IPS DF 6.9 (cell line): ENCODE measurements around the gene ZNF518B.
"Not testable (repeated sequence)": the region's sequence is repeated elsewhere in the genome, so short reads cannot be mapped to it uniquely, and the experiment has no call there.

Experiments used
- DNase-seq: peaks from one replicate; pipeline ENCODE4 v3.0.0-alpha.2; 2013; ENCODE audit warnings: low read depth, low spot score
- H3K27ac ChIP-seq: one replicate; pipeline ENCODE4 v1.5.1; 2013; ENCODE audit warnings: low read length, control low read depth
- H3K27me3 ChIP-seq: 2 replicates; pipeline ENCODE4 v1.6.1; 2013; ENCODE audit warnings: mild to moderate bottlenecking, low read length; ENCODE audit not compliant: control insufficient read depth, insufficient read depth
- H3K36me3 ChIP-seq: 2 replicates; pipeline ENCODE4 v1.6.1; 2013; ENCODE audit warnings: low read length; ENCODE audit not compliant: control insufficient read depth, insufficient read depth
- H3K4me1 ChIP-seq: 2 replicates; pipeline ENCODE4 v1.6.1; 2013; ENCODE audit warnings: low read length; ENCODE audit not compliant: control insufficient read depth, insufficient read depth
- H3K4me3 ChIP-seq: 2 replicates; pipeline ENCODE4 v1.5.1; 2013; ENCODE audit warnings: mild to moderate bottlenecking, low read length
- H3K9me3 ChIP-seq: 2 replicates; pipeline ENCODE4 v1.6.1; 2013; ENCODE audit warnings: low read length, inconsistent platforms; ENCODE audit not compliant: control insufficient read depth, insufficient read depth
- WGBS: extraction: QIAGEN DNeasy Blood & Tissue Kit; methylation state at CpG from one replicate; pipeline ENCODE4 v1.1.7; 2013; ENCODE audit warnings: mixed read lengths, missing lambda C conversion rate; ENCODE audit not compliant: insufficient read length, insufficient coverage; 5-methylcytosine and 5-hydroxymethylcytosine counted together

Gene ZNF518B

DNA sequence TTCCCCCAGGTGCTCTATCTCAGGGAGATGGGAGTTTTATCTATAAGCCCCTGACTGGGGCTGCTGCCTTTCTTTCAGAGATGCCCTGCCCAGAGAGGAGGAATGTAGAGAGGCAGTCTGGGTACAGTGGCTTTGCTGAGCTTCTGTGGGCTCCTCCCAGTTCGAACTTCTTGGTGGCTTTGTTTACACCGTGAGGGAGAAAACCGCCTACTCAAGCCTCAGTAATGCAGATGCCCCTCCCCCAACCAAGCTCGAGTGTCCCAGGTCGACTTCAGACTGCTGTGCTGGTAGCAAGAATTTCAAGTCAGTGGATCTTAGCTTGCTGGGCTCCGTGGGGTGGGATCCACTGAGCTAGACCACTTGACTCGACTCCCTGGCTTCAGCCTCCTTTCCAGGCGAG, 29.5 kb downstream of the ZNF518B start:
- H3K27ac ChIP-seq, H3K36me3 ChIP-seq, H3K4me1 ChIP-seq, H3K9me3 ChIP-seq, H3K27me3 ChIP-seq, DNase-seq, H3K4me3 ChIP-seq: not testable (repeated sequence)
- WGBS = no CpG with 5 or more reads among the region's 8 CpGs

DNA sequence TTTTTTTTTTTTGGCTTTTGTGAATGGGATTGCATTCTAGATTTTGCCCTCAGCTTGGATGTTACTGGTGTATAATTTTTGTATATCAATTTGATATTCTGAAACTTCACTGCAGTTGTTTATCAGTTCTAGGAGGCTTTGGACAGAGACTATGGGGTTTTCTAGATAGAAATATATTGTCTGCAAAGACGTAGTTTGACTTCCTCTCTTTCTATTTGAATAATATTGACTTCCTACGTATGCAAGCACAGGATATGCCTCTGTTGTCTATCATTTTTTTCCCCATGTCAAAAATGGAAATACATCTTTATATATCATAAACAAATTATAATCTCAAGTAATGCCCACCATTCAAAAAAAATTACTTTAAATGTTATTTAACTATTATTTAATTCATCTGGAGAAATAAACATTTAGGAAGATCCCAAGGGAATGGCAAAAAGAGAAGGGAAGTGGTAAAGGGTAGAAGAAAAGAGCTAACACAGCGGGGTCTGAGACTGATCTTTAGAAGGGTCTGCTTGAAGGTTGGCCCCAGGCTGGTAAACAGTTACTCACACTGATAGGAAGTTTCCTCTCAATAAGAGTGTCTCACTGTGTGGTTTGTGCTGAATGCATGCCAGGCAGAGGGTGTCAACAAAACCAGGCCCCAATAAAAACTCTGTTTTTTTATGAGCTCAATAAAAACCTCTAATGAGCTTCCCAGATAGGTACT, 35.7 kb downstream of the ZNF518B start:
- no peak overlapping the region for H3K4me3 ChIP-seq
- H3K27ac ChIP-seq = no peak overlapping the region
- no peaks in the 10 kb centered on the region for H3K4me1 ChIP-seq
- WGBS = no CpG with 5 or more reads among the region's 3 CpGs
- DNase-seq = no peak
- H3K9me3 ChIP-seq = no peaks in the 10 kb centered on the region
- no peaks in the 10 kb centered on the region for H3K27me3 ChIP-seq
- H3K36me3 ChIP-seq = no peaks in the 10 kb centered on the region

DNA sequence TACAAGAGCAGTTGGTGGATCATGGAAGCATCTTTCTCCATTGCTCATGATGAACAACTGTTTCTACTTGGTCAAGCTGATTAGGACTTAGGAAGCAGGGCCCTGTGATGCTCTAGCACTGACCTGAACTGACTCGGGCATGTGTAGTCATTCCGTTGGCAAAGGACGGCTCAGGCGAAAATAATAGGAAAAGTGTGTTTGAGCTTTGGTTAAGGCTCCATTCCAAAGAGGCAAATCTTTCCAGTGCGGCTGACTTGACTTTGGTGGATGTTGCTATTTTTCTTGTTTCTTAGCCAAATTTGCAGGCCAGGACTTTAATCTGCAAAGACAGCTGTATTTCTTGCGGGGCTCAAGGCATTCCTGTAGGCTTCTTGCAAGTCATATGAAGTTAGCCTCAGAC, 39.5 kb downstream of the ZNF518B start:
- no peak for DNase-seq
- Histone ChIP-seq H3K4me1 (no peaks in the 10 kb centered on the region), H3K4me3 (no peak overlapping the region), H3K9me3 (no peaks in the 10 kb centered on the region), H3K36me3 (no peaks in the 10 kb centered on the region), H3K27me3 (no peaks in the 10 kb centered on the region), H3K27ac (no peak overlapping the region)
- WGBS = no CpG with 5 or more reads among the region's 6 CpGs

DNA sequence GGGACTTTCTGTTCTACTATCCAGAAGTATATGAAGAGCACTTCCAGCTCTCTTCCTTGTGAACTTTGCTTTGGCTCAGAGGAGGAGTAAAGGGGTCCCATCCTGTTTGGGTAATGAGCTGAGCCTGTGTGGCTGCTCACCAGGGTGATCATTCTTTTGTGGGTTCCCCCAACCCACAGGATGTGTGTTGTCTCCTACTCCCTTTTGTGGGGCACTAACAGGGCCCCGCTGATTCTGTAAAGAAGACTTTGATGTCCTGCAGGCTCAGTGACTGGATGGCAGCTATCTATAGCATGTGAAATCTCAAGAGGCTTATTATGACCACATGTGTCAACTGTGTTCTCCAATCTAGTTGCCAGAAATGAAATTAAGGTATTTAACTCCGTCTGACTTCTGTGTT, 40.8 kb downstream of the ZNF518B start:
- no peaks in the 10 kb centered on the region for H3K9me3 ChIP-seq
- no peak overlapping the region for H3K27ac ChIP-seq
- H3K4me1 ChIP-seq = no peaks in the 10 kb centered on the region
- DNase-seq = no peak
- H3K36me3 ChIP-seq = no peaks in the 10 kb centered on the region
- no peak overlapping the region for H3K4me3 ChIP-seq
- no CpG with 5 or more reads among the region's 2 CpGs for WGBS
- no peaks in the 10 kb centered on the region for H3K27me3 ChIP-seq

DNA sequence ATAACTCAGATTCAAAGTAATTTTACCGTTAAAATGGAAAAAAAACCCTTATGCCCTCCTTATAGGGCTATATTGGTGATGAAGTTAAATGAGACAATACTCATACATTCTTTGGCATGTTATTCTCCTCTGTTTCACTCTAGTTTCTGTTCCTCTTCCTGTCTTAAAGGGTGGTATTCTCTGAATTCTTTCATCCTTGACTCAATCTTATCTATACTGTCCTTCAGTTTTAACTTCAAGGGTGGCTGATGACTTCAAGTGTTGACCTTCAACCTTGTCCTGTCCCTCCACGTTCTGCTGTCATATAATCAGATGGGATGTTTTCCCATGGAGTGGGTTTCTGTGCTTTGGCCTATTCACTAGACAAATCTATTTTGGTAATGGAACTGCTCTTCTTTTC, 44.0 kb downstream of the ZNF518B start:
- no CpG with 5 or more reads among the region's 2 CpGs for WGBS

DNA sequence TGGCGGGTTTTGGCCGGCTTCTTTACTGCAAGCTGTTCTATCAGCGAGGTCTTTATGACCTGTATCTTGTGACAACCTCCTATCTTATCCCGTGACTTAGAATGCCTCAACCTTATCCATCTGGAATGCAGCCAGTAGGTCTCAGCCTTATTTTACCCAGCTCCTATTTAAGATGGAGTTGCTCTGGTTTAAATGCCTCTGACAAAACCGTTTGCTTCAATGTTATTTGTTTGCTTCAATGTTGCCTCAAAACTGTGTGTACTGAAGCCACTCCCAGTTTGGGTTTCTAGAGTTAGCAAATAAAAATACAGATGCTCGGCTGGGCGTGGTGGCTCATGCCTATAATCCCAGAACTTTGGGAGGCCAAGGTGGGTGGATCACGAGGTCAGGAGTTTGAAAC, 51.6 kb downstream of the ZNF518B start:
- WGBS = no CpG with 5 or more reads among the region's 8 CpGs
- H3K4me3 ChIP-seq = no peak overlapping the region
- H3K9me3 ChIP-seq = no peaks in the 10 kb centered on the region
- no peak for DNase-seq
- H3K27ac ChIP-seq = no peak overlapping the region
- H3K36me3 ChIP-seq = no peaks in the 10 kb centered on the region
- no peaks in the 10 kb centered on the region for H3K27me3 ChIP-seq
- H3K4me1 ChIP-seq = no peaks in the 10 kb centered on the region

More for the DNA sequence above, 44.0 kb downstream of the ZNF518B start:
- H3K4me3 ChIP-seq = no peak overlapping the region
- no peaks in the 10 kb centered on the region for H3K27me3 ChIP-seq
- no peaks in the 10 kb centered on the region for H3K36me3 ChIP-seq
- H3K27ac ChIP-seq = no peak overlapping the region
- no peaks in the 10 kb centered on the region for H3K4me1 ChIP-seq
- no peak for DNase-seq
- H3K9me3 ChIP-seq = no peaks in the 10 kb centered on the region

DNA sequence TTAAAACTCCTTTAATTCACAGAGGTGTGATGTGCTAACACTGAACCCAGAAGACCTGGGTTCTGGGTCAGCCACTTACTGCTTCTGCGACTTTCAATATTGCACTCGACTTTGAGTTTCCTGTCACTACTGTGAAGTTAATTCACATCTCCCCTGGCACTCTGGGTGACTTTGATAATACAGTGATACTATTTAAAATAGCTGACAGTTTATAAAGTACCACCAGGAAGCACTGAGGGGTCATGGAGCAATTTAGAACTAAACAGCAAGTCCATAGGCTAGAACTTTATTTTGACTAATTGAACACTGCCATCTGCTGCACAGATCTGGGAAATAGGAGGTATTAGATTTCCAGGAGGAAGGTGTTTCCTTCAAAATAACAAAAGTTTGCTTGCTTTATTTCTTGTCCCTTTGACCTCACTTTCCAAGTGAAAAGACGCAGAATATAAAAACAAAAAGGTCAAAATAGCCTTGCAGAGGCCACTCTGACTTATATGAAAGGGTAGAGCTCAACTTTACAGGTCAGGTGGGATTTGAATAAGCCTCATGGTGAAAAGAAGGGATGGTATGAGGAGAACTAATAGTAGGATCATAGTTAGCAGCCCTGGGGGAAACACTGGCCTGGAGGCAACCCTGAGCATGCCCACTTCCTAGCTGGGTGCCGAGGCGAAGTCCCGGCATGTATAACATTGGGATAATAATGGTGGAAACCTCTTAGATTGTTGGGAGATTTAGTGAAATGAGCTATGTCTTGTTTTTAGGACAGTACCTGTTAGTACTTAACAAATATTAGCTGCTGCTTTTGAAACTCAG, 53.4 kb downstream of the ZNF518B start:
- Histone ChIP-seq H3K27me3 (no peaks in the 10 kb centered on the region), H3K36me3 (no peaks in the 10 kb centered on the region), H3K4me1 (no peaks in the 10 kb centered on the region), H3K4me3 (no peak overlapping the region), H3K9me3 (no peaks in the 10 kb centered on the region), H3K27ac (no peak overlapping the region)
- DNase-seq = no peak
- no CpG with 5 or more reads among the region's 6 CpGs for WGBS

DNA sequence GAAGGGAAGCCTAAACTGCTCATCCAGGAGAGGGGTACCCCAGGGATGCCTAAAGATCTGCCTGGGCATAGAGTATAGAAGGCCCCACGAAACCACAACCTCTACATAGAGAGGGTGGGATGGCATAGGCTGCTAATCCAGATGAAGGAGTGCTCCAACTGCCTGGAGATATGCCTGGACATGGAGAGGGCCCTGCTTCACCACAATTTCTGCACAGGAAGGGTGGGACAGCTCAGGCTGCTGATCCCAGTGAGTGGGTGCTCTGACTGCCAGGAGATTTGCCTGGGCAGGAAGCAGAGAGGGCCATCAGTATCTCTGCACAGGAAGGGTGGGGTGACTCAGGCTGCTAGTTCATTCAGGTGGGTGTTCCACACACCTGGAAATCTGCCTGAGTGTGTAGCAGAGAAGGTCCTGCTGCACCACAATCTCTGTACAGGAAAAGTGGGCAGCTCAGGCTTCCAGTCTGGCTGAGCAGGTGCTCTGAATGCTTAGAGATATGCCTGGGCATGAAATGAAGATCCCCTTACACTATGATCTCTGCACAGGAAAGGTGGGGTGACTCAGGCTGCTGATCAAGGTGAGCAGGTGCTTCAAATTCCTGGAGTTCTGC, 61.1 kb downstream of the ZNF518B start:
- Histone ChIP-seq H3K9me3 (no peaks in the 10 kb centered on the region), H3K27ac (no peak overlapping the region), H3K4me3 (no peak overlapping the region), H3K4me1 (no peaks in the 10 kb centered on the region; the same call in 1 of the 2 replicates), H3K27me3 (no peaks in the 10 kb centered on the region), H3K36me3 (no peaks in the 10 kb centered on the region)
- DNase-seq = no peak
- no CpG with 5 or more reads among the region's 1 CpG for WGBS
